Activated CD4-positive, alpha-beta T cell treated with anti-CD3 and anti-CD28 coated beads, Interleukin-2, Interleukin-4, amounts not matched to agents 100 ng/mL and 50 ng/mL, durations not matched to agents 16 hours and 8 hours (primary cell): ENCODE measurements around the gene CDCP1.

ENCODE experiments used
- DNase-seq: peaks from one replicate; pipeline ENCODE4 v3.0.0-alpha.2; 2020; ENCODE audit warnings: low spot score

CDCP1 gene, protein sequence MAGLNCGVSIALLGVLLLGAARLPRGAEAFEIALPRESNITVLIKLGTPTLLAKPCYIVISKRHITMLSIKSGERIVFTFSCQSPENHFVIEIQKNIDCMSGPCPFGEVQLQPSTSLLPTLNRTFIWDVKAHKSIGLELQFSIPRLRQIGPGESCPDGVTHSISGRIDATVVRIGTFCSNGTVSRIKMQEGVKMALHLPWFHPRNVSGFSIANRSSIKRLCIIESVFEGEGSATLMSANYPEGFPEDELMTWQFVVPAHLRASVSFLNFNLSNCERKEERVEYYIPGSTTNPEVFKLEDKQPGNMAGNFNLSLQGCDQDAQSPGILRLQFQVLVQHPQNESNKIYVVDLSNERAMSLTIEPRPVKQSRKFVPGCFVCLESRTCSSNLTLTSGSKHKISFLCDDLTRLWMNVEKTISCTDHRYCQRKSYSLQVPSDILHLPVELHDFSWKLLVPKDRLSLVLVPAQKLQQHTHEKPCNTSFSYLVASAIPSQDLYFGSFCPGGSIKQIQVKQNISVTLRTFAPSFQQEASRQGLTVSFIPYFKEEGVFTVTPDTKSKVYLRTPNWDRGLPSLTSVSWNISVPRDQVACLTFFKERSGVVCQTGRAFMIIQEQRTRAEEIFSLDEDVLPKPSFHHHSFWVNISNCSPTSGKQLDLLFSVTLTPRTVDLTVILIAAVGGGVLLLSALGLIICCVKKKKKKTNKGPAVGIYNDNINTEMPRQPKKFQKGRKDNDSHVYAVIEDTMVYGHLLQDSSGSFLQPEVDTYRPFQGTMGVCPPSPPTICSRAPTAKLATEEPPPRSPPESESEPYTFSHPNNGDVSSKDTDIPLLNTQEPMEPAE

DNA sequence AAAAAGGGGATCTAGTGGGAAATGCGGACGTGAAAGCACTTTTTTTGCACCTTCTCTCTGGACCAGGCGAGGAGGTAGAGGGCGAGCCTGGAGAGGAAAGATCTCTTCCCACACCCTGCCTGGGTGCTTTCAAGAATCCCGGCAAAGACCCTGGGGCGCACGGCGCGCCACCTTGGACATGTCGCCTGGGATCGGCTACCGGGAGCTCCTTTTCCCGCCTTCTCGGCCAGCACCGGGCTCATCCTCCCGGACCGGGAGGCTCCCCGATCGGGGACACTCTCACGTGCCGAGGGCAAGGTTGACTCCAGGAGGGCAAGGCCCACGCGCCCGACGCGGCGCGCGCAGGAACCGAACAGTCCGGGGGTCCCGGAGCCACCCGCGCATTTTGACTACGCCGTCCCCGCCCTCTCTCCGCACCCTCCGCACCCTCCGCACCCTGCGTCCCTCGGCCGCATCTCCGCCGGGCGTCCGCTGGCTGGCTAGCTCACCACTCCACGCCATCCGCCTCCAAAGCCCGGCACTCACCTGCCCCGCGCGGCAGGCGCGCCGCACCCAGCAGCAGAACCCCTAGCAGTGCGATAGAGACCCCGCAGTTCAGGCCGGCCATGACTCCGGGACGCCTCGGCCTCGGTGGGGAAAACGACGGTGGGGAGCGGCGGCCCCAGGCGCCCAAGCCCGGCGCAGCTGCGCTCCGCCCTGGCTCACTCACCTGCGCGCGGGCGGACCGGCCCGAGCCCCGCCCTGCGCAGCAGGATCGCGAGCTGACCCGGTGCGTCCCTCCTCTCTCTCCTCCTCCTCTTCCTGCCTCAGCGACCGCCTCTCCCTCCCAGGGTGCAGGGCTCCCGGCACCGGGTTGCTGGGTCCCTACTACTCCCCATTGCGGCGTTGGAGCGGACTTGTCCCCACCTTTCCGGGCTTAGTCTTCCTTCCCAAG lies at the start of gene CDCP1:
Gene CDCP1, minus strand, starts transcription at position 698 of the 934 bp plus-strand sequence. Its CDS starts 91 bp downstream, at position 607.
- no peak for DNase-seq

DNA sequence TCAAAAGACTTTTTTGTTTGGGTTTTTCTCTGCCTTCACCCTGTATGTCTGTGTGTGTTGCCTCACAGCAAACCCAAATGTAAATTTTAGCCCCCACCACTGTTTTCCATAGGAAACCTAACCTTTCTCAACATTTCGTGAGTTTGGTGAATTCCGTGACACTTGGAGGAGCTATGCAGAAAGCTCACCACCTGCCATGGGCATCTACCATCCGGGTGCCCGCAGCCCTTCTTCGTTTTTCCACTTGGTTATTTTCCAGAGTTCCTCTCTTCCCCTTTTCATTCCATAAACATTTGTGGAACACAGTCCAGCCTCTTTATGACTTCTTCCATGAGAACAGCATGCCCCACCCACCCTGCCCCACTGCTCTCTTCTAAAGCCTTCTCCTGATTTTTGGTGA lies 48.6 kb upstream of the CDCP1 start:
- DNase-seq, result no peak

DNA sequence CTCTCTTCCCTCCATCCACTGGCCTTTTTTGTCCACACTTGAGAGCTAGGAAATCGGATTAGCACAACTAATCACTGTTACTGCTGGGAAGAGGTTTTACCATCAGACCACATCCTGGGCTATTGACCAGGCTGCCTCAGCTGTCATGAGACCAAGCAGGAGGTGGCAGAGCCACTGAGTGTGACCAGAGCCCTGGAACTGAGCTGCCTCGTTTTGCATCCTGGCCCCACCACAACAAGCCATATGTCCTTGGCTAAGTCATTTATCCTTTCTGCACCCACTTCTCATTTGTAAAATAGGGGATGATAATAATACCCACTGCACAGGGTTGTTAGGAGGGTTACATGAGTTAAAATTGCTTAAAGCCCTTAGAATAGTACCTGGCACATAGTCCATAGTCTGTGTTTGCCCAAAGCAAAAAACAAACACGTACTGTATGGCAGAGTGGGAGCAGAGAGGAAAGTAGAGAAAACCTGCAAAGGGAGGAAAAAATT lies 45.8 kb upstream of the CDCP1 start:
- no peak for DNase-seq

DNA sequence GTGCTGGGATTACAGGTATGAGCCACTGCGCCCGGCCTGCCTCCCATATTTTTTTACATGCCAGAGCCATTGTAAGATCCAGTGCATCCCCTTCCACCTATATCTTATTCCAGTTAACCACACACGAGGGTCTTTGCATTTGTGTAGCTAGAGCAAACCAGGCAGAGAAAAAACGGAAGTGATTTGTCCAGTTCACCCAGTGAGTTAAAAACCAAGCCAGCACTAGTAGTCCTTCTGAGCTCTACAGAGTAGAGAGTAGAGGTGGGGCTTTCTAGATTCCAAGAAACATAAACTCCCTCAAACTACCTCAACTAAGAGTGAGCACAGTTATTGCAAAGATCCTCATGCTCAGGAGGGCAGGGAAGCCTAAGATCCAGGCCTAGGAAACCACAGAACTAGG lies 45.2 kb upstream of the CDCP1 start:
- no peak for DNase-seq

DNA sequence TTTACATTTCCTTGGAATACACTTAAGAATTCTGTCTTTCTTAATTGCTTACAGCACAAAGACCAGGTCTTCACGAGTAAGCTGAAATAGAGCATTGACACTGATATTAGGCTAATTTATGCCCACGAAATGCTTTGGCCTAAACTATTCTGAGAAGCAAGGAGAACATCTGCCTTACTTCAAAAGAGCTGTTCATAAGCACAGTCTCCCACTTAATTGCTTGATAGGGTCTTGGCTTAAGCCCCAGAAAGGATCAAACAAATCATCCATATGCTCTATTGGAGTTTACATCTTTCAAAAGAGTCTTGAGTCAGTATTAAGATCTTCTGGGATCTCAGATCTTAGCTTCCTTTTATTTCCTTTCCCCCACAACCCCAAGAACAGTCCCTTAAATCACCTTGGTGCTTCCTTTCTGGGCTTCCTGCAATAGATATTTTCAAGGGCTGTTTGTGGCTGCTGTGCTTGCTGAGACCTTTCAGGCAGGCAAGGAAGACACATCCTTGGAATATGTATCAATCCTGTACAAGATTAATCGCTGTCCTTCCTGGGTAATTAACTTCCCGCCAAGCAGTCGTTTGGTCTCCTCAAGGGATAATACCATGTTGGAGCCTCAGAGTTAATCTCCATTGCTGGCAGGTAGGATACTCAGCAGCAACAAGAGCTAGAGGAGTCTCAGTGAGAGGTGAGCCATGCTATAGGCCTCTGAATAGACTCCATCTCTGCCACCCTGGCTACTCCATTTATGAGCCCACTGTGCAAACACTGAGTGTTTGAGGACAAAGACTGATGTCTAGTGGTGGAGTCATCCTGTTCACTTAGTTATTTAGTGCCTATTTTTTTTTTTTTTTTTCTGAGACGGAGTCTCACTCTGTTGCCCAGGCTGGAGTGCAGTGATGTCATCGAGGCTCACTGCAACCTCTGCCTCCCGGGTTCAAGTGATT lies 42.8 kb upstream of the CDCP1 start:
- no peak for DNase-seq

DNA sequence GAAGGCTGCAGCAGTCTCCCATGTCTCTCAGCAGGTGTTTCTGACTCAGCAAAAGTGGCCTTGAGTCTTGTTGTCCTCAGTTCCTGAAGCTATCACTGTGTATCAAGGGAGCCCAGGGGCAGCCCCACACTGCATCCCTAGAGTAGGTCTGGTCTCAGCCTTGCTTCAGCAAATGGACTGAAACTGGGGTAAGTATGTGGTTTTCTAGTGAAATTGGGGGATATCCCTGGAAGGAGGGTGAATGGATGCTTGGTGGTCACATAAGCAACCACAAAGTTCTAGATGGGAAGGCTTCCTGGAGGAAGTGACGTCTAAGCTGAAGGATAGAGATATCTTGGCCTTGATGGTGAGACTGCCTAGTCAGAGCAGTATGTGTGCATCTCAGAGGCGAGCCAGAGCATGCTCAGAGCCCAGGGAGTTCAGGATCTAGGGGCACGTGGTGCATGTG lies 41.5 kb upstream of the CDCP1 start:
- peak; percentile 27 for DNase-seq

DNA sequence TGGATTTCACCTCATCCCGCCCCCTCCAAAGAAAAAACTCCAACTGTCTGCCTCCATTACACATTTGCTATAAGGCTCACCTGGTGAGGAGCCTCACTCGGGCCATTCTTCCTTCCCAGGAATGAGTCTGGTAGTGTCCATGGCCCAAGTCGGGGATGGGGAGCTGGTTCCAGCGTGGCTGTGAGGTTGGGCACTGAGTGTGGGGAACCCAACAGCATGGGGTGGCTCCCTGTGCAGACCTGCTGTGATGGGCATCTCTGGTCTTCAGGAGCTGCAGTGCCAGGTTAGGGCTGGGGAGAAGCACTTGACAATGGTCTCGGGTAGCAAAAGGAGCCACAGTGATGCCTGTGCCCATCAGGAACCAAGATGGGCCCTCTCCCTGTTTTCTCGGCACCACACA lies 40.7 kb upstream of the CDCP1 start:
- DNase-seq, result no peak

DNA sequence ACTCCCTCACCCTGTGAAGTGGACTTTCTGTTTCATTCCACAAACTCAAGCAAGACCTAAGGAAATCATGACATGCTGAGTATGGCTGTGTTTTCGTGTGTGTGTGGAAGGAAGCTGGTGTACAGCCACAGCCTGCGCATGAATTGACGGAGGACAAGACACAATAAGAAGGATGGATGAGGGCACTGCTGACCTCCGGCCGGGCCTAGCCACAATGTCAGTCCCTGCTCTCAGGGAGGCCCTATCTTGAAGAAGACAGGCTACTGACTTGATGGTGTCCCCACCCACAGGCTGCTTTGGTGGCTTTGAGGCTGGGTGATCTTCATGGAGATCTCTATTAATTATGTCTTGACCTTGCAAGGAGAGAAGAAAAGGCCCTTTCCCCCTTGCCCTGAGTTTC lies 39.3 kb upstream of the CDCP1 start:
- no peak for DNase-seq

DNA sequence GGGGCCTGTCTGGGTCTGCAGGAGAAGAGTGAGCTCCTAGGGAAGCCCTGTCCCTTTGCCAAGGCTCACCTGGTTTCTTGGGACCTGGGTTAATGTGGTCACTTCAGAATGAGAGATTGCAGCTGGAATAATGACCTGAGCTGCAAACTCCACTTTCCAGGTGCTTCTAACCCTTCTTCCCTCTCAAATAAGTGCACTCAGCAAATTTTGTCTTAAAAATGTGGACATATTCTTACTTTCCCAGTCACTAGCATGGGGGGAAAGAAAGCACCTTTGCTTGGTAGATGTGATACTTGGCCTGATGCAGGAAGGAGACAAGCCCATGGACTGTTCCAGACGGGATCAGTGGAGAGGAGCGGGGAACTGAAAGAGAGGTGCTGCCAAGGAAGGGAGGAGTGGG lies 38.9 kb upstream of the CDCP1 start:
- no peak for DNase-seq

DNA sequence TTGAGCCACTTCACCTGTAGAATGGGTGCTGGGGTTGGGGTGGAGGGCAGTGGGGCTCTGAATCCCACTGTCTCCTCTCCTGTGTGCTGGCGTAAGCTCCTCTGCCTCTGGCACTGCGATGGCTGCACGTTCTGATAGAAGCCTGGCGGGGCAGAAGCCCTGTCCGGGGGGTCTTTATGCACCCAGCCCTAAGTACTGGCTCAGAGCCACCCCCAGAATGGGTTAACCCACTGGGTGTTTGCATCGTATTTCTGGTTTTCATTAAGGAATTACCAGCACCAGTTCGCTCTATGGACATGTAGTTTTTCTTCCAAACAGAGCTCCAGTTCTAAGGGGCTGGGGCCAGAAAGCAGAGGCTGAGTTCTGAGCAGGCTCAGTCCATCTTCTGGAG lies 37.7 kb upstream of the CDCP1 start:
- DNase-seq, result no peak

DNA sequence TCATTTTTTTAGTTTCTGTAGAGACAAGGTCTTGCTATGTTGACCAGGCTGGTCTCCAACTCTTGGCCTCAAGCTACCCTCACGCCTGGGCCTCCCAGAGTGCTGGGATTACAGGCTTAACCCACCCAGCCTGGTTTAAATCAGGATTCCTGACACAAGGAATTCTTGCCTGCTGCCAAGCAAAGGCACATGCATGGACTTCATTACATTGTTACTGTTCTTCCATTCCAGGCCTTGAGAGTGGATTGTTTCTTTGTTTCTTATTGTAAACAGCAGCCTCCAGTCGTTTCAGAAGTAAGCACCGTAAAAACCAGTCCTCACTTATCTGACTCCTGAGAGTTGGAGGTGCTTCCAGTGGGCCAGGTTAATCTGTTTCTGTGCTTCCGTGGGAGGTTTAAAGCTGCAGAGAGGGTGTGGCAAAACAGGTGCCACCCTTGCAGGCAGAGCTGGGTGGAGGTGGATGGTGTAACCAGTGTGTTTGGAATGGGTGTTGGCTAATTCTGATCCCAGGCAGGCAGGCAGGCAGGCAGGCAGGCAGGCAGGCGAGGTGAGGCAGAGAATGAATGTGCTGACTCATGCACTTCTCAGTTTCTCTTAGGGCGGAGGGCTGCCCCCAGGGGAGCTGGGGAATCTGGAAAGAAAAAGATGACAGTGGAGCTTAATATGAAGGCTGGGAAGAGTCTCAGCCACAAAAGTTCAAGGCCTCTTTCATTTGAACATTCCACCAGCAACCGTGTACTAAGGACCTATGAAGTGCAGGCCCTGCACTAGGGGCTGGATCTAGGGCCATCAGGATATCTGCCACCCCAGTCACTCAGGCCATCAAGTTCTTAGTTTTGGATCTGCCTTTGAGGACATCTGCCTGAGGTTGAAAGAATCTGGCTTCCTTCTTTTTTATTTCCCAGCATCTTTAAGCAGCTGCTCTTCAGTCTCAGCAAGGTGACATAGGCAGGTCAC lies 37.0 kb upstream of the CDCP1 start:
- DNase-seq, result no peak

DNA sequence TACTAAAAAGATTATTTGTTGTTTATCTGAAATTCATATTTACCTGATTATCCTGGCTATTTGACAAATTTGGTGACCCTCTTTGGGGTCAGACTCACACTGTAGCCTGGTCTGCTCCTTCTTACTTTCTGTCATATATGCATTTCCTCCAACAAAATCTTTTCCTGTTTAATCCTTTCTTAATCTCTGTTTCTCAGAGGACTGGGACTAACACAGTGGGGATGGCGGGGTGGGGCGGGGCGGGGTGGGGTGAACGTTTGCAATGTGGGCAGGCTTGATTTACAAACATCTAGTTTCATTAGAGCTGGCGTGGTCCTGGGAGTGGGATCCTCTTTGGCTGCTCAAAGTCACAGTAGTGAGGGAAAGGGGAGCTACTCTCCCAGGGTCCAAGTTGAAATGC lies 35.3 kb upstream of the CDCP1 start:
- DNase-seq, result no peak

DNA sequence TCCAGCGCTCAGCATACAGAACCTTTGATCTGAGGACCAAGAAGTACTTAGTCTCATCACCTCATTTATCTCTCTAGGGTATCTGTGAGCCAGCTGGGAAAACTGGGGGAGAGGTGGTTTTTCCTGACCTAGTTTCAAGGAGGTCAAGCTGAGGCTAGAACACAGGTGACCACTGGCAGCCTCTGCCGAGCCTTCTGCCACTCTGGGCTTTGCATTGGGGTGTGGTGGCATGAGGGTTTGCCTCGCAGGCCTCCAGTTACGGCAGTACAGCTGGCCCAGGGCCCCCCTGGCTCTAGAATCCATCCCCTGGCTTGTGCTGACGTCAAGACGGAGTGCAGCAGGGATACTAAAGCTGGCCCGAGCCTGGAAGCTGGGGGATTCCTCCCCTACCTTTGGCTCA lies 34.7 kb upstream of the CDCP1 start:
- DNase-seq, result no peak

DNA sequence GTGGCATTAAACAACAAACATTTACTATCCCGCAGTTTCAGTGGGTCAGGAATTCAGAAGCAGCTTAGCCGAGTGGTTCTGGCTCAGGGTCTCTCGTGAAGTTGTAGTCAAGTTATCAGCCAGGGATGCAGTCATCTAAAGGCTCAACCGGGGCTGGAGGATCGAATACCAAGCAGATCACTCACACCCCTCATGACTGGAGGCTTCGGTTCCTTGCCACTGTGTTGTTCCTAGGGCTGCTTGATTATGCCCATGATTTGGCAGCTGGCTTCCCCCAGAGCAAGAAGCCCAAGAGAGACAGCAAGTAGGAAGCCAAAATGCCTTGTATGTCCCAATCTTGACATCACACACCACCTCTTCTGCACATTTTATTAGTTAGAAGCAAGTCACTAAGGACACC lies 33.9 kb upstream of the CDCP1 start:
- DNase-seq, result no peak

DNA sequence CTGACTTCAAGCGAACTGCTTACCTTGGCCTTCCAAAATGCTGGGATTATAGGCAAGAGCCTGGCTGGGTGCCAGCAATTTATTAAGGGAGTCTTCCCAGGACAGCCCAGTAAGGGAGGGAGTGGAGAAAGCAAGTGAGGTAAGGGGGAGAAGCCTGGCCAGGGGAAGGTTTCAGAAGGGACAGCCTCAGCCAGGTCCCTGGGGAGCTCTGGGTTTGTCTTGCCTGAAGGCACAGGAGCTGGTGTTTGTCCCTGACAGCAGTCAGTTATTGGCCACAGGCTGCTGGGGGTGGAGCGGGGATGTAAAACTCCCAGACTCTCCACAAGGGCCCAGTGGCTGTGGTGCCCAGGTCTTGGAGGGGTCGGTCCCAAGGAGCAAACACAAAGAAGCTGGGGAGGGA lies 33.0 kb upstream of the CDCP1 start:
- DNase-seq, result no peak

DNA sequence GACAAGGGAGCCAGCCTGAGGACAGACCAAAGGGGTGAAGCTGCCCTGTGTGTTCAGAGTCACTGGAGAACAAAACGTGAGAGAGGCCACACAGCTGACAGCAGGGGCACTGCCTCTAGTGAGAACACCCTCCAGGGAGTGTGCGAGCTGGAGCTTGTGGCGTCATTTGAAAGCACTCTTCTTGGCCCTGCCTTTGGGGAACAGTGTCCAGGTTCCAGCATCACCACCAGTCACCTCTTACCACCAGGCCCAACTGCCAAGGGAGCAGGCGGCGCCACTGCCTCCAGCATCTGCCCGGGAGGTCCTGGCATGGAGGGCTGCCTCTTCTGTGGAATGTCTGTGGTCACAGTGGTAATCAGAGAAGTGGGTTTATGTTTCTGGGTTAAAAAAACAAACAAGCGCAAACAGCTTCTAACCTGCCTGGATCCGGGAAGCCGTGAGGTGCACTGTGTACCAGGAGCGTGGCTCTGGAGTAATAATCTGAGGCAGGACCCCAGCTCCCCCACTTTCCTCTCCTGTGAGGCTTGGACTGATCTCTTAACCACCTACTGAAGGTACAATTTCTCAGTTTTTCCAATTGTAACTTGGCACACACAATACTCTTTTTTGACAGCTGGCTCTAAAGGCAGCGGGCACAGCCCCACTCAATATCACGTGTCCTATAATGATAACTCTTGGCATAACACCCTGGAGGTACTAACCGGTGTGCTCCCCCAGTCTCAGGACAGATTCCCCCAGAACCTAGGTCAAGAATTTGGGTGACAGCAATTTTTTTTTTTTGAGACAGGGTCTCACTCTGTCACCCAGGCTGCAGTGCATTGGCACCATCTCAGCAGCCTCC lies 32.2 kb upstream of the CDCP1 start:
- DNase-seq, result no peak

DNA sequence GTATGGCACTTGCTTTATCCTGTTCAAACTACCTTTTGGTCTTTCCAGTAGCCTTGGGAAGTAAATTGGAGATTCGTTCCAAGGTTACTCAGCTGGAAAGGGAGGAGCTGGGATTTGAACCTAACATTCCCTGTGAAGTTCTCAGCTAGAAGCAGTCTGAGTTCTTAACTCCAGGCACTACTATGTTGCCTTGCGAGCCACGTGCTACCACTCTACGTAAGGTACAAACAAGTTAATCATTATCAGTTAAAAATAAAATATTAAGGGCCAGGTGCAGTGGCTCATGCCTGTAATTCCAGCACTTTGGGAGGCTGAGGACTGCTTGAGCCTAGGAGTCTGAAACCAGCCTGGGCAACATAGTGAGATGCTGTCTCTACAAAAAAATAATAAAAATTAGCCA lies 30.7 kb upstream of the CDCP1 start:
- DNase-seq, result no peak

DNA sequence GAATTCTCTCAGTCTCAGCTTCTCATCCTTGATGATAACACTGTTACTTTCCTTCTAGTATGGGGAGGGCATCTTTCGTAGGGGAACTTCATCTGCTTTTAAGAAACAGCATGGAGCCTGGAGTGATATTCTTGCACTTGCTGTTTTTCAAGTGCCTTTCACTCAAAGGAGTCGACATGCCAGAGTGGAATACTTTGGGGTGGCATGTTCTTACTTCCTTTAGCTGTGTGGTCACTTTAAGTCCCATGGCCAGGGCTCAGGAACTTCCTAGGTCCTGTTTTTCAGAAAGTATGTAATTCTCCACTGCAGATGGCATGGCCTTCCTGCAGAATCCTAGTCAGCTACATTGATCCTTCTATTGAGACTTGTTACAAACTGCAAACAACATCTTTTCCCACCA lies 28.1 kb upstream of the CDCP1 start:
- DNase-seq, result no peak

DNA sequence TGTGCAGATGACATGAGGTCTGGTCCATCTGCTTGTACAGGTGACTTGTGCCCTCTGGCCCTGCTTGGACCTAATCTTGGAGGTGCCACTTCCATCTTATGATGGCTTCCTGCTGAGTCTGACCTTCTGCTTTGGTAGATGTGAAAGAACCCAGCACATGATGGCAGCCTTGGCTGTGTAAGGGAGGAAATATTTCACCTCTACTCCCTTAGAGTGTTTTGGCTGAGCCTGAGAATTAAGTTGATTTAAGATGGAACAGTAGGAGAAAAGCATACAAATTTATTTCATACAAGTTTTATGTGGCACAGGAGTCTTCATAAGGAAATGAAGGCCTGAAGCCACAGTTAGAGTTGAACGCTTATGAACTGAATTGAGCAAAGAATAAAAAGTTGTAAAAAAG lies 27.6 kb upstream of the CDCP1 start:
- DNase-seq, result no peak
